GM12878 (cell line): Measurements from ENCODE around the gene ELMO3.

Experiments used
- ASH2L ChIP-seq: fragments of 300-600, 200-600 bp; sonication (generic); IDR thresholded peaks from 2 replicates; pipeline ENCODE4 v1.6.1; 2017; ENCODE audit warnings: low read depth, mild to moderate bottlenecking, borderline replicate concordance
- ETV6 ChIP-seq, 2 experiments: fragments of 450-650 bp in 1 of 2; IDR thresholded peaks in 1 of 2; conservative IDR thresholded peaks in 1 of 2; 2 replicates each; pipeline ENCODE4 v1.6.1; 2014; ENCODE audit warnings: antibody characterized with exemption in 1 of 2, borderline replicate concordance in 1 of 2, low read depth in 1 of 2, mild to moderate bottlenecking in 1 of 2, moderate library complexity in 1 of 2
- HCFC1 ChIP-seq: fragments of 150-350 bp; IDR thresholded peaks from 2 replicates; pipeline ENCODE4 v1.6.1; 2014; ENCODE audit warnings: low read length
- POLR2A ChIP-seq: IDR thresholded peaks from 2 replicates; pipeline ENCODE4 v1.6.1; 2011; ENCODE audit warnings: low read depth, mild to moderate bottlenecking, low read length
- SMAD1 ChIP-seq: fragments of 450-650 bp; IDR thresholded peaks from 2 replicates; pipeline ENCODE4 v1.6.1; 2018; ENCODE audit warnings: mild to moderate bottlenecking, low read depth; ENCODE audit not compliant: partially characterized antibody
- SPI1 ChIP-seq: IDR thresholded peaks from 2 replicates; pipeline ENCODE4 v1.6.1; 2011; ENCODE audit warnings: low read depth, mild to moderate bottlenecking, low read length, moderate library complexity, borderline replicate concordance; ENCODE audit not compliant: insufficient read depth
- TAF1 ChIP-seq: IDR thresholded peaks from 2 replicates; pipeline ENCODE4 v1.6.1; 2011; ENCODE audit warnings: mild to moderate bottlenecking, low read depth, low read length, borderline replicate concordance
- TCF12 ChIP-seq: IDR thresholded peaks from 2 replicates; pipeline ENCODE4 v1.6.1; 2011; ENCODE audit warnings: low read depth, mild to moderate bottlenecking, low read length
- ZNF217 ChIP-seq: fragments of 450-650 bp; IDR thresholded peaks from 2 replicates; pipeline ENCODE4 v1.6.1; 2017; ENCODE audit warnings: antibody characterized with exemption, mild to moderate bottlenecking
- TF ChIP-seq, protein P1 (sequence below), 3 experiments: IDR thresholded peaks in 2 of 3; conservative IDR thresholded peaks in 1 of 3; 2 replicates each; pipeline ENCODE4 v1.5.1; 2011; ENCODE audit warnings: low read depth in 3 of 3, low read length in 3 of 3, mild to moderate bottlenecking in 3 of 3, control low read depth in 2 of 3, moderate library complexity in 2 of 3, inconsistent platforms in 1 of 3, mixed read lengths in 1 of 3; ENCODE audit not compliant: control insufficient read depth in 2 of 3, insufficient read depth in 1 of 3; ENCODE audit errors: extremely low read depth in 1 of 3
- TF ChIP-seq, protein P2 (sequence below): IDR thresholded peaks from 2 replicates; pipeline ENCODE4 v1.6.1; 2011; ENCODE audit warnings: low read depth, low read length, improper control_type of control experiment, borderline replicate concordance
- TF ChIP-seq, protein P3 (sequence below): IDR thresholded peaks from 2 replicates; pipeline ENCODE4 v1.6.1; 2012; ENCODE audit warnings: low read length, inconsistent platforms

DNA sequence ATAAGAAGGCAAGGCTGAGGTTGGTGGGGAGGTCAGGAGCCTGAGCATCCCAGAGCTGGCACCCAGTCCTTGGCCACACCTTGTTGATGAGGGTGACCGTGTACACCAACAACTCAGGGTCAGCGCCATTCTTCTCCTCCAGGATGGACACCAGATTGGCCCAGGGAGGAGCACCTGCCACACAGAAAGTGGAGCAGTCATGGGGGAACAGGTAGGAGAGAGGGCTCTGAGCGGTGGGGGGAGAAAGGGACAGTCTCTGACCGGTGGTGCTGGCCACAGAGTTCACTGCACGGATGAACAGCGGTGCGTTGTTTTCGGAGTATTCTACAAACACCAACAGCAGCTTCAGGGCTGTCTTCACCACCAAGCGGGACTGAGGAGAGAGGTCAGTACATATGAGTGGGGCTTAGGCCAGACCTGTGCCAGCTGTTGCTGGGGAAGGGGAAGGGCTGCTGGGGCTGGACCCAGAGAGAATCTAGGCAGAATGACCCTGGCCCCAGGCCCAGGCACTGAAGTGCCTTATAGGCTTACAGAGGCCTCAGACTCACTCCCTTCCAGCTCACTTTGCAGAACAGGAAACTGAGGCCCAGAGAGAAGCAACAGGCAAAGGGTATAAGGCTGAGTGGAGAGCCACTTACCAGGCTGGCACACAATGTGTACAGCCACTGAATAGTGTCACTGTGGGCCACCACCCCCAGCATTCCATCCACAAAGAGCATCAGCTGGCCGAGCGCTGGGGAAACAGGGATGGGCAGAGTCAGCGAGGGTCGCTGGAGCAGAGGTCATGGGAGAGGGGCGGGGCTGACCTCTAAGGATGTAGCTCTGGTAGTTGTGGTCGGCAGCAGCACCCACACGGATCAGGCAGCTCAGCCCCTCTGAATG is 38.7 kb downstream of the ELMO3 start:
- TF ChIP-seq, protein P1, sequence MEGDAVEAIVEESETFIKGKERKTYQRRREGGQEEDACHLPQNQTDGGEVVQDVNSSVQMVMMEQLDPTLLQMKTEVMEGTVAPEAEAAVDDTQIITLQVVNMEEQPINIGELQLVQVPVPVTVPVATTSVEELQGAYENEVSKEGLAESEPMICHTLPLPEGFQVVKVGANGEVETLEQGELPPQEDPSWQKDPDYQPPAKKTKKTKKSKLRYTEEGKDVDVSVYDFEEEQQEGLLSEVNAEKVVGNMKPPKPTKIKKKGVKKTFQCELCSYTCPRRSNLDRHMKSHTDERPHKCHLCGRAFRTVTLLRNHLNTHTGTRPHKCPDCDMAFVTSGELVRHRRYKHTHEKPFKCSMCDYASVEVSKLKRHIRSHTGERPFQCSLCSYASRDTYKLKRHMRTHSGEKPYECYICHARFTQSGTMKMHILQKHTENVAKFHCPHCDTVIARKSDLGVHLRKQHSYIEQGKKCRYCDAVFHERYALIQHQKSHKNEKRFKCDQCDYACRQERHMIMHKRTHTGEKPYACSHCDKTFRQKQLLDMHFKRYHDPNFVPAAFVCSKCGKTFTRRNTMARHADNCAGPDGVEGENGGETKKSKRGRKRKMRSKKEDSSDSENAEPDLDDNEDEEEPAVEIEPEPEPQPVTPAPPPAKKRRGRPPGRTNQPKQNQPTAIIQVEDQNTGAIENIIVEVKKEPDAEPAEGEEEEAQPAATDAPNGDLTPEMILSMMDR (IDR thresholded peaks at IDR 0.05 in 2 of 3, conservative IDR thresholded peaks at IDR 0.05 in 1 of 3; ENCODE audit: control insufficient read depth in 2 of 3, extremely low read depth in 1 of 3, insufficient read depth in 1 of 3, low read depth in 3 of 3, low read length in 3 of 3), result no peak
- TF ChIP-seq POLR2A, result no peak
- TF ChIP-seq ETV6 (conservative IDR thresholded peaks at IDR 0.05 in 1 of 2, IDR thresholded peaks at IDR 0.05 in 1 of 2; ENCODE audit: borderline replicate concordance in 1 of 2, low read depth in 1 of 2), result no peak
- no peak for TF ChIP-seq ASH2L
- no peak for TF ChIP-seq TAF1
- TF ChIP-seq, protein P2, sequence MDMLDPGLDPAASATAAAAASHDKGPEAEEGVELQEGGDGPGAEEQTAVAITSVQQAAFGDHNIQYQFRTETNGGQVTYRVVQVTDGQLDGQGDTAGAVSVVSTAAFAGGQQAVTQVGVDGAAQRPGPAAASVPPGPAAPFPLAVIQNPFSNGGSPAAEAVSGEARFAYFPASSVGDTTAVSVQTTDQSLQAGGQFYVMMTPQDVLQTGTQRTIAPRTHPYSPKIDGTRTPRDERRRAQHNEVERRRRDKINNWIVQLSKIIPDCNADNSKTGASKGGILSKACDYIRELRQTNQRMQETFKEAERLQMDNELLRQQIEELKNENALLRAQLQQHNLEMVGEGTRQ, result no peak
- TF ChIP-seq, protein P3, sequence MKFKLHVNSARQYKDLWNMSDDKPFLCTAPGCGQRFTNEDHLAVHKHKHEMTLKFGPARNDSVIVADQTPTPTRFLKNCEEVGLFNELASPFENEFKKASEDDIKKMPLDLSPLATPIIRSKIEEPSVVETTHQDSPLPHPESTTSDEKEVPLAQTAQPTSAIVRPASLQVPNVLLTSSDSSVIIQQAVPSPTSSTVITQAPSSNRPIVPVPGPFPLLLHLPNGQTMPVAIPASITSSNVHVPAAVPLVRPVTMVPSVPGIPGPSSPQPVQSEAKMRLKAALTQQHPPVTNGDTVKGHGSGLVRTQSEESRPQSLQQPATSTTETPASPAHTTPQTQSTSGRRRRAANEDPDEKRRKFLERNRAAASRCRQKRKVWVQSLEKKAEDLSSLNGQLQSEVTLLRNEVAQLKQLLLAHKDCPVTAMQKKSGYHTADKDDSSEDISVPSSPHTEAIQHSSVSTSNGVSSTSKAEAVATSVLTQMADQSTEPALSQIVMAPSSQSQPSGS, result no peak
- TF ChIP-seq SMAD1, result no peak
- no peak for TF ChIP-seq SPI1
- no peak for TF ChIP-seq ZNF217
- TF ChIP-seq TCF12, result no peak
- no peak for TF ChIP-seq HCFC1
